Activated CD4-positive, alpha-beta memory T cell treated with anti-CD3 and anti-CD28 coated beads for 36 hours (primary cell): ENCODE results near the gene SEL1L3. TPM values are rescaled to one million over a fixed set of nuclear protein-coding genes. Genes with fewer than 3 reads are reported as not detected.

Source experiments
- CTCF ChIA-PET: fragments of 350-600 bp; sonication (Branson Sonifier 250); formaldehyde crosslinking; loops from one replicate; lab custom pipeline; 2021; ENCODE audit warnings: antibody characterized with exemption, inconsistent platforms; lab: Charles Lee
- POLR2A ChIA-PET: fragments of 350-600 bp; sonication (Branson Sonifier 250); formaldehyde crosslinking; loops from one replicate; lab custom pipeline; 2021; ENCODE audit warnings: antibody characterized with exemption; lab: Charles Lee
- DNase-seq: peaks from one replicate; pipeline ENCODE4 v3.0.0-alpha.2; 2020
- H3K27ac Mint-ChIP-seq: one replicate; pipeline ENCODE4 v1.8.0; 2021; ENCODE audit warnings: mixed read lengths
- H3K27me3 Mint-ChIP-seq: one replicate; pipeline ENCODE4 v1.8.0; 2021; ENCODE audit warnings: mixed read lengths
- H3K36me3 Mint-ChIP-seq: one replicate; pipeline ENCODE4 v1.8.0; 2021; ENCODE audit warnings: mixed read lengths
- H3K4me1 Mint-ChIP-seq: one replicate; pipeline ENCODE4 v1.8.0; 2021; ENCODE audit warnings: low read depth, mixed read lengths
- H3K4me3 Mint-ChIP-seq: one replicate; pipeline ENCODE4 v1.8.0; 2021; ENCODE audit warnings: mild to moderate bottlenecking, mixed read lengths
- H3K9me3 Mint-ChIP-seq: one replicate; pipeline ENCODE4 v1.8.0; 2021; ENCODE audit warnings: mixed read lengths
- intact Hi-C: fragments of 100-400 bp; cut with micrococcal nuclease; formaldehyde crosslinking; loops from one replicate; pipeline ENCODE4 v1.15.1; 2023
- total RNA-seq, 2 experiments: library from RNA; stranded (reverse); gene quantifications; one replicate each; pipeline ENCODE4 v1.2.3, GENCODE V29; 2021

The SEL1L3 gene
- total RNA-seq, 2 experiments from 2014 or later = 67.1 to 67.7 TPM

DNA sequence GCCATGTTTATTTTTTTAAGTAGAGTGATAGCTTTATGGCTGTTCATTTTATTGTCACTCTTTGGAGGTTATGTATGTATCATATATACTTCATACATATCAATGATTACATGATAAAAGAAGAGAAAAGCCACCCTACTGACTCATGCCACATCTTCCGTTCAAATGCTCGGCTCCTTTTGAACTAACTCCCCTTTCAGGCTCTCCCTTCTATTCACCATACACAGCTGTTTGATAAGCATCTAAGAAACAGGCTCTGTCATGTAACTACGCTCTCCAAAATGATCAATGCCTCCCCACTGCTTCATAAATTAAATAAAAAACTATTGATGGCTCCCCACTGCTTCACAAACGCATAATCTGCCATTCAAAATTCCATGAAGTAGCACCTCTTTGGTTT, 89.4 kb downstream of the SEL1L3 start:
- ChIA-PET CTCF (no interaction called here), POLR2A (no interaction called here)
- DNase-seq = no peak

DNA sequence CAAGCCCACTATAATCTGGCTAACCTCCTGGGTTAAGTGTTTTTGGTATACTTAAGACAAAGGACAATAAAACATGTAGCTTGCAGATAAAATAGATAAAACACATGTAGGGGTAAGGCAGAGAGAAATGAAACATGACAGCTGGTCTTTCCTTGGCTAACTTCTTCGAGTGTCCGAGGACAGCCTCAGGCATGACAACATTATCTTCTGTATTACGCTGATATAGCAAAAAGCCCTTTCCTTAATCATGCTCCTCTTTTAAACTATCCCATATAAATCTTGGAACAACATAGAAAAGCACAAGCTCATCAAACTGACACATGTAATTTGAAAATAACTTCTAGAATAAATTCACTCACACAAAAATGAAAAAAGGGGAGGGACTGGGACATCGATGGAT, 91.1 kb downstream of the SEL1L3 start:
- no peaks in the 10 kb centered on the region for H3K9me3 Mint-ChIP-seq
- CTCF ChIA-PET = interaction anchor here (1.1 kb wide), 2 partner anchors 329 to 332 kb away, joined by 3 to 7 read pairs; no protein-coding TSS in a partner anchor
- no peaks in the 10 kb centered on the region for H3K27me3 Mint-ChIP-seq
- H3K4me3 Mint-ChIP-seq = no peak overlapping the region
- POLR2A ChIA-PET = no interaction called here
- no peak overlapping the region for H3K27ac Mint-ChIP-seq
- H3K4me1 Mint-ChIP-seq = peaks cover 2% of the 10 kb centered on the region
- peaks cover 34% of the 10 kb centered on the region for H3K36me3 Mint-ChIP-seq
- intact Hi-C loops = no loop called here
- DNase-seq = no peak

More for the DNA sequence above, 89.4 kb downstream of the SEL1L3 start:
- intact Hi-C loops = no loop called here
- peaks cover 2% of the 10 kb centered on the region for H3K9me3 Mint-ChIP-seq
- peaks cover 37% of the 10 kb centered on the region for H3K36me3 Mint-ChIP-seq
- H3K27ac Mint-ChIP-seq = no peak overlapping the region
- H3K4me1 Mint-ChIP-seq = peaks cover 2% of the 10 kb centered on the region
- H3K27me3 Mint-ChIP-seq = no peaks in the 10 kb centered on the region
- no peak overlapping the region for H3K4me3 Mint-ChIP-seq

DNA sequence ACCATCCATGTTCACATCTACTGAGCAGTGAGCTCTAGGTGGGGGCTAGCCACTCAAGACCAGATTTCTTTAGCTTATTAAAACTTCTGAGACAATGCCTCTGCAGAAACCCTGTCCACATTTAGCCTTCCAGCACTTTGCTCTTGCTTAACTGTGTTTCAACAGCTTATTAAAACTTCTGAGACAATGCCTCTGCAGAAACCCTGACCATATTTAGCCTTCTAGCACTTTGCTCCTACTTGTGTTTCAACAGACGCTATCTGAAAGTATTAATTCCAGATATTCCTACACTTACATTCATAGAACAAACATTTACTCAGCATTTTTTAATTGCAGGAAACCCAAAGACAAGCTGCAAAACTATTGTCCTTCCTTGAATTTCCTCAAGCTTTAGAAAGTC, 91.9 kb downstream of the SEL1L3 start:
- POLR2A ChIA-PET = no interaction called here

GRCh38 chr4:25769251-25769650, 93.5 kb downstream of the SEL1L3 start:
- no peak overlapping the region for H3K27ac Mint-ChIP-seq
- H3K9me3 Mint-ChIP-seq = no peaks in the 10 kb centered on the region
- H3K27me3 Mint-ChIP-seq = no peaks in the 10 kb centered on the region
- intact Hi-C loops = loop anchor here (2.0 kb wide), 1 partner anchor 328 kb away; no protein-coding TSS in a partner anchor
- CTCF ChIA-PET = interaction anchor here (0.6 kb wide), 1 partner anchor 11 kb away, joined by 3 read pairs; no protein-coding TSS in a partner anchor
- peaks cover 34% of the 10 kb centered on the region for H3K36me3 Mint-ChIP-seq
- no peaks in the 10 kb centered on the region for H3K4me1 Mint-ChIP-seq
- POLR2A ChIA-PET = no interaction called here
- no peak overlapping the region for H3K4me3 Mint-ChIP-seq
- DNase-seq = no peak

More for the DNA sequence above, 91.9 kb downstream of the SEL1L3 start:
- intact Hi-C loops = no loop called here
- no peak overlapping the region for H3K4me3 Mint-ChIP-seq
- H3K4me1 Mint-ChIP-seq = peaks cover 2% of the 10 kb centered on the region
- peaks cover 33% of the 10 kb centered on the region for H3K36me3 Mint-ChIP-seq
- no peak overlapping the region for H3K27ac Mint-ChIP-seq
- H3K27me3 Mint-ChIP-seq = no peaks in the 10 kb centered on the region
- H3K9me3 Mint-ChIP-seq = no peaks in the 10 kb centered on the region
- CTCF ChIA-PET = interaction anchor here (1.1 kb wide), 2 partner anchors 329 to 331 kb away, joined by 3 to 7 read pairs; no protein-coding TSS in a partner anchor
- DNase-seq = no peak

DNA sequence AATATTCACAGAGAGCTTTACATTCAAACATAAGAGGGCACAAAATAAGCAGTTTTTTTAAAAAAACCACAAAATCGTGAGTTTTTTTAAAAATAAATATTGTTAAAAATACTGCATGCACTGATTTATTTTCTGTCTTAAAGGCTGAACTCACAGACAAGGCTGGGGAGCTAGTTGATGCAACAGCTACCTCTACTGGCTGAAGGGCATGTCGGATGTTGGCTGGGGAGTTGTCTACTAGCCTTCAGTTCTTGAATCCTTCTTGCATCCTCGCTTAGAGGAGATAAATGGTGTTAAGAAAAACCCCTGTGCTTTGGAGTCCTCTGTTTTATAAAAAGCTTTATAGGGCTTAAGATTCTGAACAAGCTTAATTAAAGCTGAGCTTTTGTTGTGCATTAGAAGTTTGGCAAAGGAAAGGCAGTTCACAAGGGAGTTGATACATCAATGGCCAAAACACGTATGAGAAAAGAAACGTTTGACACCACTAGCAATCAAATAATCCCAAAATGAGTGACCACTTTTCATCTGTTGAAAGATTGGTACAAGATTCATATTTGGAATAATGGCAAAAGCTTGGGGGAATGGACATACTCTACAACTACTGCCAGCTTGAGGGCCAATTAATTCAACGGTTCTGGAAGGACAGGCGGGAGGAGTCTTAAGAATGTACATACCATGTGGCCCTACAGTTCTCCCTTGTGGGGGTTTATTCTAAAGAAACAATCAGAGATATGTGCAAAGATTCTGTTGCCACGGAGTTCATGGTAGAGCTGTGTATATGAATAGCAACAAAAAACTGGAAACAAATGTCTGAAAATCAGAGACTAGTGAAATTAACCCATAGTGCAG, 94.7 kb downstream of the SEL1L3 start:
- no peaks in the 10 kb centered on the region for H3K27me3 Mint-ChIP-seq
- intact Hi-C loops = loop anchor here (2.0 kb wide), 1 partner anchor 327 kb away; no protein-coding TSS in a partner anchor
- peaks cover 43% of the 10 kb centered on the region for H3K36me3 Mint-ChIP-seq
- ChIA-PET POLR2A (no interaction called here), CTCF (interaction anchor here (0.9 to 2.2 kb wide), 4 partner anchors 8 to 327 kb away, joined by 3 to 14 read pairs (median 4); no protein-coding TSS in a partner anchor)
- no peaks in the 10 kb centered on the region for H3K4me1 Mint-ChIP-seq
- H3K4me3 Mint-ChIP-seq = no peak overlapping the region
- DNase-seq = peak; percentile 27
- H3K9me3 Mint-ChIP-seq = no peaks in the 10 kb centered on the region
- no peak overlapping the region for H3K27ac Mint-ChIP-seq

DNA sequence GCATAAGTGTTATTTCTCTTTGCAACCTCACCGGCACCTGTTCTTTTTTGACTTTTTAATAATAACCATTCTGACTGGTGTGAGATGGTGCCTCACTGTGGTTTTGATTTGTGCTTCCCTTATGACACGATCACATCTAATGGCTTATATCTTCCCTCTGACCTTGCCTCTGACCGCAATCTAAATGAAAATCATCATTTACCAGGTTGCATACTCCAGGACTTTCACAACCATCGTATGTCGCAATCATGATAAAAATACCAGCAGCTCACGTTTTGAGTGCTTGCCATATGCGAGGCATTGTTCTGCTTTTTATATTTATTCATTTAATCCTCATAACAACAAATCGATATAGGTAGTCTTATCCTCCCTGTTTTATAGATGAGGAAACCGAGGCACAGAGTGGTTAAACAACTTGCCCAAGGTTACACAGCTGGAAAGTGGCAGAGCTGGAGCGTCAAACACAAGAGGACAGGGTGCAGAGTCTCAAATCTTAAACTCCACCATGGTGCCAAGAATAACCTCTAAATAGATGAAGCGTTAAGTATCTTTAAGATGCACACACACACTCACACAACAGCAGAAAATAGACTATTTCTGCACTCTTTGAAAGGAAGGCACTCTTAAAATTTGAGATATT, 102.2 kb downstream of the SEL1L3 start:
- no peak overlapping the region for H3K27ac Mint-ChIP-seq
- H3K36me3 Mint-ChIP-seq = peaks cover 63% of the 10 kb centered on the region
- H3K27me3 Mint-ChIP-seq = no peaks in the 10 kb centered on the region
- POLR2A ChIA-PET = no interaction called here
- intact Hi-C loops = no loop called here
- CTCF ChIA-PET = no interaction called here
- DNase-seq = no peak
- H3K4me1 Mint-ChIP-seq = no peaks in the 10 kb centered on the region
- H3K4me3 Mint-ChIP-seq = no peak overlapping the region
- H3K9me3 Mint-ChIP-seq = no peaks in the 10 kb centered on the region

GRCh38 chr4:25760048-25760447, 102.7 kb downstream of the SEL1L3 start:
- ChIA-PET CTCF (no interaction called here), POLR2A (no interaction called here)
- intact Hi-C loops = no loop called here
- Mint-ChIP-seq H3K4me3 (no peak overlapping the region), H3K36me3 (peaks cover 63% of the 10 kb centered on the region), H3K9me3 (no peaks in the 10 kb centered on the region), H3K4me1 (no peaks in the 10 kb centered on the region), H3K27ac (no peak overlapping the region), H3K27me3 (no peaks in the 10 kb centered on the region)
- no peak for DNase-seq

GRCh38 chr4:25759101-25759500, 103.7 kb downstream of the SEL1L3 start:
- ChIA-PET CTCF (no interaction called here), POLR2A (no interaction called here)
- Mint-ChIP-seq H3K9me3 (no peaks in the 10 kb centered on the region), H3K36me3 (peaks cover 58% of the 10 kb centered on the region), H3K27me3 (no peaks in the 10 kb centered on the region), H3K27ac (no peak overlapping the region), H3K4me3 (no peak overlapping the region), H3K4me1 (no peaks in the 10 kb centered on the region)
- DNase-seq = no peak
- intact Hi-C loops = no loop called here

- Mint-ChIP-seq H3K27me3 (no peaks in the 10 kb centered on the region), H3K9me3 (no peaks in the 10 kb centered on the region), H3K4me1 (no peaks in the 10 kb centered on the region), H3K27ac (no peak overlapping the region), H3K4me3 (no peak overlapping the region), H3K36me3 (peaks cover 48% of the 10 kb centered on the region)
- POLR2A ChIA-PET = no interaction called here
- CTCF ChIA-PET = no interaction called here
- no peak for DNase-seq
- intact Hi-C loops = no loop called here
Measured at GRCh38 chr4:25757452-25757851, 105.3 kb downstream of the SEL1L3 start.

DNA sequence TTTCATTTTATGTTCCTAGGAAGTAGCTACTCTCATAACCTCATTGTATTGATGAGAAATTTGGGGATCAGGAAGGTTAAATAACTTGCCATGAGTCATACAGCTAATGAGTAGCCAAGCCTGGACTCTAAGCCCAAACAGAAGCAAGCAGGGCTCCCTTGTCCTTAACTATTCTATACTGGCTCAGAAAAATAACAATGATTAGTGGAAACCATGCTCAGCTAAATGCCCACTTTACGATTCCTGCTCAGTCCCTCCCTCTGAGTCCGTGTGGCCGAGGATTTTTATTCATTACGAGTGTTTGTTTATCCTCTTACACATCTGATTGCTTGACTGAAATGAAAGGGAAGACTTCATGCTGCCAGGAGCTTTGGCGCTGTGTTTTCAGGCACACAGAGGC, 106.3 kb downstream of the SEL1L3 start:
- Mint-ChIP-seq H3K36me3 (peaks cover 41% of the 10 kb centered on the region), H3K9me3 (no peaks in the 10 kb centered on the region), H3K27me3 (no peaks in the 10 kb centered on the region), H3K4me3 (no peak overlapping the region), H3K27ac (no peak overlapping the region), H3K4me1 (no peaks in the 10 kb centered on the region)
- ChIA-PET POLR2A (no interaction called here), CTCF (no interaction called here)
- intact Hi-C loops = no loop called here
- DNase-seq = no peak

DNA sequence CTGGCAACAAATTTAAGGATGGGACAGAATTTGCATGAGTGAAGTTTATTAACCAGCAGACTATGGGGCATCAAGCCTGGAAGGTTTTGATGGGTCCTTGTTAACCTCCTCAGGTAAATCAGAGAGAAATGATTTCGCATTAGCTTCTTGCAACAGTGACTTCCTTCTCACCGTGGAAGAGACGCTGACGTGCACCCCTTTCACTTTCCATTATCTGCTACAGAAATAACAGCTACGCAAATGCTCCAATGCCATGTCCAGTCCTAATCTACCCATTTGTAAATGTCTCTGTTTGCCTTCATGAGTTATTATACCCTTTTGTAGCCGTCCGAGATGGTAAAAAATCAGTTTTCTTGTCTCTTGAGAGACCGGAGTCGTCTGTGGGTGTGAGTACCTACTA, 106.9 kb downstream of the SEL1L3 start:
- no peak for DNase-seq
- POLR2A ChIA-PET = no interaction called here
- Mint-ChIP-seq H3K27me3 (no peaks in the 10 kb centered on the region), H3K36me3 (peaks cover 42% of the 10 kb centered on the region), H3K4me1 (no peaks in the 10 kb centered on the region), H3K9me3 (no peaks in the 10 kb centered on the region), H3K27ac (no peak overlapping the region), H3K4me3 (no peak overlapping the region)
- CTCF ChIA-PET = no interaction called here
- intact Hi-C loops = no loop called here

GRCh38 chr4:25753239-25753638, 109.5 kb downstream of the SEL1L3 start:
- Mint-ChIP-seq H3K9me3 (no peaks in the 10 kb centered on the region), H3K27me3 (no peaks in the 10 kb centered on the region), H3K36me3 (peaks cover 31% of the 10 kb centered on the region), H3K4me3 (no peak overlapping the region), H3K4me1 (no peaks in the 10 kb centered on the region), H3K27ac (no peak overlapping the region)
- ChIA-PET CTCF (no interaction called here), POLR2A (no interaction called here)
- intact Hi-C loops = no loop called here
- DNase-seq = no peak
